ENCODE data around the gene FLRT3. TPM values are rescaled to one million over a fixed set of nuclear protein-coding genes. Genes with fewer than 3 reads are reported as not detected.

FLRT3 gene
- total RNA-seq, 4 donors from 2014 or later = 0.37 to 6.2 (median 4.0) TPM

DNA sequence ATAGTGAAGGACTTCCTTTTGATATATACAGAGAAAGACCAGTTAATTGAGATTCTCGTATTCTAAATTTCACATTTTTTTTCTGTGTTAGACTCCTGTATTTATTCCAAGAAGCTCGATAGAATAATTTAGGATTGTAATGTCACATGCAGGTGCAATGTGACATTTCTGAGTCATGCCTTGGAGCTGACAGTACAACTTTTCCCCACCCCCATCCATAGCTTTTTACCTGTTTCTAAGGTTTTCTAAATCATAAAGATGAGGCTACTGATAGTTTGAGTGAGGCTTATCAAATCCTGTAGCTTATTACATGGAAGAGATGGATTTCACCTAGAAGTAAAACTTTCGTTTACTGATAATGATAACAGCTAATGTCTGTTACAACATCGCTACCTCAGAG lies 37.6 kb downstream of the FLRT3 start:
- Histone ChIP-seq H3K27ac (no peak overlapping the region), H3K36me3 (no peaks in the 10 kb centered on the region), H3K27me3 (no peaks in the 10 kb centered on the region), H3K4me1 (no peaks in the 10 kb centered on the region), H3K4me3 (no peak overlapping the region), H3K9me3 (no peaks in the 10 kb centered on the region)
- in situ Hi-C loops (cut with MboI; ENCODE audit: low pct_ligation_motif_present in 1 of 4, low pct_unique_long_range_greater_than_20kb in 1 of 4, low sequenced_read_pairs in 3 of 4) = no loop called here
- TF ChIP-seq POLR2A (IDR thresholded peaks at IDR 0.05) (no peak), POLR2AphosphoS5 (IDR thresholded peaks at IDR 0.05) (no peak), EP300 (IDR thresholded peaks at IDR 0.05; ENCODE audit: low read depth) (no peak)
- TF ChIP-seq, protein P1, sequence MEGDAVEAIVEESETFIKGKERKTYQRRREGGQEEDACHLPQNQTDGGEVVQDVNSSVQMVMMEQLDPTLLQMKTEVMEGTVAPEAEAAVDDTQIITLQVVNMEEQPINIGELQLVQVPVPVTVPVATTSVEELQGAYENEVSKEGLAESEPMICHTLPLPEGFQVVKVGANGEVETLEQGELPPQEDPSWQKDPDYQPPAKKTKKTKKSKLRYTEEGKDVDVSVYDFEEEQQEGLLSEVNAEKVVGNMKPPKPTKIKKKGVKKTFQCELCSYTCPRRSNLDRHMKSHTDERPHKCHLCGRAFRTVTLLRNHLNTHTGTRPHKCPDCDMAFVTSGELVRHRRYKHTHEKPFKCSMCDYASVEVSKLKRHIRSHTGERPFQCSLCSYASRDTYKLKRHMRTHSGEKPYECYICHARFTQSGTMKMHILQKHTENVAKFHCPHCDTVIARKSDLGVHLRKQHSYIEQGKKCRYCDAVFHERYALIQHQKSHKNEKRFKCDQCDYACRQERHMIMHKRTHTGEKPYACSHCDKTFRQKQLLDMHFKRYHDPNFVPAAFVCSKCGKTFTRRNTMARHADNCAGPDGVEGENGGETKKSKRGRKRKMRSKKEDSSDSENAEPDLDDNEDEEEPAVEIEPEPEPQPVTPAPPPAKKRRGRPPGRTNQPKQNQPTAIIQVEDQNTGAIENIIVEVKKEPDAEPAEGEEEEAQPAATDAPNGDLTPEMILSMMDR (IDR thresholded peaks at IDR 0.05) = no peak
- intact Hi-C loops (cut with DNase I; ENCODE audit: low total_unique reads) = no loop called here
- 86 to 94% methylated on average over 4 of the region's 4 CpGs for WGBS, 2 donors (ENCODE audit: low coverage in 1 of 2)
- no peak for DNase-seq

DNA sequence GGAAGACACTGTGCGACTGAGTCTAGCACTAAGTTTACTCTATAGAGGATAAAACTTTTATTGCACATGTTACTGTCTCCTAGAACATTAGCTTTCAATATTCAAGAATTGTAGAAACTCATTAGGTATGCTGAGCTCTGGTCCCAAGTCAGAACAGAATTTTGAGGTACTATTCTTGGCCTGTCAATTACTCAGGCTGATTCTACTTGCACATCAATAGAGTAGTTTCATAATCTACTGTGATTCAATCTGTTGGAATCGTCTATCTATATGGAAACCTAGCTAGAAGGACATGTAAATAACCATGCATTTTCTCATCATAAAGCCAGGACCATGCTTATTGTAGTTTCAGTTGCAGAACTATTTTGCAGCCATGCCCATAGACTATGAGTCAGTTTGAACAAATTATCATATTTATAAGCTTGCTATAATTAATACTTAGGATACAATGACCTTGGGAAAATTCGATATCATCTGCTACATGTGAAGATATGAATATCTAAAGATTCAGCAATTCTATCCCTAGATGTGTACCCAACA lies 41.6 kb downstream of the FLRT3 start:
- no peaks in the 10 kb centered on the region for H3K36me3 ChIP-seq
- H3K4me3 ChIP-seq = no peak overlapping the region
- WGBS, 2 donors (ENCODE audit: low coverage in 1 of 2) = 41 to 87% methylated on average over 2 to 3 of the region's 3 CpGs
- no peaks in the 10 kb centered on the region for H3K9me3 ChIP-seq
- in situ Hi-C loops (cut with MboI; ENCODE audit: low pct_ligation_motif_present in 1 of 4, low pct_unique_long_range_greater_than_20kb in 1 of 4, low sequenced_read_pairs in 3 of 4) = no loop called here
- H3K27me3 ChIP-seq = no peaks in the 10 kb centered on the region
- no peak overlapping the region for H3K27ac ChIP-seq
- H3K4me1 ChIP-seq = no peaks in the 10 kb centered on the region
- no peak for TF ChIP-seq EP300 (IDR thresholded peaks at IDR 0.05; ENCODE audit: low read depth)
- TF ChIP-seq, protein P1 (IDR thresholded peaks at IDR 0.05) = no peak
- TF ChIP-seq POLR2A (IDR thresholded peaks at IDR 0.05) = no peak
- DNase-seq = no peak
- intact Hi-C loops (cut with DNase I; ENCODE audit: low total_unique reads) = no loop called here

DNA sequence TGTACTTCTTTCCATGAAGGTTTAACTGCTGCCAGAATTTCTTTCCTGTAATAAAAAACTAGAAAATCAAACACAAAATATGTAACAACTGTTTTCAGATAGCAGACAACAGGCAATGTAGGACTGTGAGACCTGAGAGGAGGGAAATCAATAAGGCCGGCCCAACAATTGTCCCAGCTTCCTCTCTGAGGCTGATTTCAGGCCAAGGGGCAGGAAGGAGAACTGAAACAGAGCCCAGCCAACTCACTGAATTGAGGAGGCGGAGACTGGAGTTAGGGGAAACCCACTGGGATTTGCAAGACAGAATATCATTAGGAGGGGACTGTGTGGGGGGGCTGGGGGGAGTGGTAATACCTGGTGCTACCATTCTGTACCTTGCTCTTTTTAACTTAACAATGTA lies 42.2 kb downstream of the FLRT3 start:
- DNase-seq = no peak
- TF ChIP-seq POLR2AphosphoS5 (IDR thresholded peaks at IDR 0.05) (no peak), POLR2A (IDR thresholded peaks at IDR 0.05) (no peak), EP300 (IDR thresholded peaks at IDR 0.05; ENCODE audit: low read depth) (no peak)
- TF ChIP-seq, protein P1 (IDR thresholded peaks at IDR 0.05) = no peak
- Histone ChIP-seq H3K36me3 (no peaks in the 10 kb centered on the region), H3K4me1 (no peaks in the 10 kb centered on the region), H3K4me3 (no peak overlapping the region), H3K27me3 (no peaks in the 10 kb centered on the region), H3K9me3 (no peaks in the 10 kb centered on the region), H3K27ac (no peak overlapping the region)
- 20 to 21% methylated on average over 2 of the region's 2 CpGs for WGBS, 2 donors (ENCODE audit: low coverage in 1 of 2)
- intact Hi-C loops (cut with DNase I; ENCODE audit: low total_unique reads) = no loop called here
- in situ Hi-C loops (cut with MboI; ENCODE audit: low pct_ligation_motif_present in 1 of 4, low pct_unique_long_range_greater_than_20kb in 1 of 4, low sequenced_read_pairs in 3 of 4) = no loop called here

DNA sequence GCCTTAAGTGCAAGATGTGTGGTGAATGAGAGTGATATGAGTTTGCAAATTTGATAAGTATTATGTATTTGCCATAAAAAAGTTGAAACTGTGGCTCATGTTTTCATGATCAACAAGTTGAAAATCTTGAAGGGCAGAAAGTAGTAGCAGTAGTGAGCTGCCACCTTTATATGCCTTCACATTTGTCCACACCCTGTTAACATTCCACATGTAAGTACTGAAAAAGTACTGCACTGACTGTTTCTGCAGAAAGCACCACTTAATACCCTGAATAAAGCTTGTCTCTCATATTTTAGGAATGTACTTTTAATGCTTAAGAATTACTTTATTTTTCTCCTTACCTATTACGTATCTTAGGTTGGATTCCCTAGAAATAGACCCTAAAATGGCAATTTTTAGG lies 45.9 kb downstream of the FLRT3 start:
- Histone ChIP-seq H3K36me3 (no peaks in the 10 kb centered on the region), H3K4me1 (no peaks in the 10 kb centered on the region), H3K9me3 (no peaks in the 10 kb centered on the region), H3K27ac (no peak overlapping the region), H3K27me3 (no peaks in the 10 kb centered on the region), H3K4me3 (no peak overlapping the region)
- WGBS, 2 donors (ENCODE audit: low coverage in 1 of 2) = 88% methylated on average over 1 of the region's 1 CpG; no CpG with 5 or more reads in 1 of the 2 donors
- intact Hi-C loops (cut with DNase I; ENCODE audit: low total_unique reads) (no loop called here), in situ Hi-C loops (cut with MboI; ENCODE audit: low pct_ligation_motif_present in 1 of 4, low pct_unique_long_range_greater_than_20kb in 1 of 4, low sequenced_read_pairs in 3 of 4) (no loop called here)
- DNase-seq = no peak
- TF ChIP-seq EP300 (IDR thresholded peaks at IDR 0.05; ENCODE audit: low read depth) (no peak), POLR2AphosphoS5 (IDR thresholded peaks at IDR 0.05) (no peak)

Data from transverse colon (tissue), 4 donors.